Activated CD4-positive, alpha-beta T cell treated with anti-CD3 and anti-CD28 coated beads, Interleukin-2, amount 50 U/mL, for 1 hour (primary cell): ENCODE data around the gene TCP11L2.
A peak's percentile ranks its signal among the peaks of the same experiment; 100 is the strongest.

ENCODE experiments used
- DNase-seq: peaks from one replicate; pipeline ENCODE4 v3.0.0-alpha.2; 2020

The TCP11L2 gene

DNA sequence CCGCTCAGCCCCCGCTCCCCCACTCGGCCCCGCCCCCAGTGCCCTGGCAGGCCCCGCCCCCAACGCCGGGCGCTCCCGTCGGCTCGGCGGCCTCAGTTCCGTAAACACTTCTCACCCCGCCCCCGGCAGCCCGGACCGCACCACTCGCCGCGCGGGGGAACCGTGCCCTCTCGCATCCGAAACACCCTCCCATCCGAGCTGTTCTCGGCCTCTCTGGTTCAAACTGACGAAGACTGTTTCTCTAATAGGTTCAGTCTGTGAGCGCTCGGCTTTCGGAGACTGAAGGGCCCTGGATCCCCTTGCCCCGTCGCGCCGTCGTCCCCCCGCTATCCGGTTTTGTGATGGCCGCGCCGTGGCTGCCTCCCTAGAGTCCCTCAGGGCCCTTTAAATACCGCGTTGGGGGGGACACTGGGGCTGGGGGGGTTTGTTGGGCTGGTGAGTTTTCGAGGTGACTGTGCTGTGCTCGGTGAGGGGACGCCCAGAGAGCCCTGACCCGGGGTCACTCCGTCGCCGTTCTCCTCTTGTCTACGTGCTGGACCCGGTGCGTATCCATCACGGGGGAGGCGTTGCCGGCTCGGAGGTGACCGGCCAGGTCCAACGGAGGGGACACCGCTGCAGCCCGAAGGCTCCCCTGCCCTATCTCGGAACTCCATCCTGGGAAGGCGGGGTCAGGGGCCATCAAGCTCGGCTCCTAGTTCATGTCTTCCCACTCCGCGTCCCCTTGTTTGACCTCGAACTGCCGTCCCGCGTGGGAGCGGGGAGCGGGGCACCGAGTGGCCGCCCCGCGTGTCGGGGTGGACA is at the start of gene TCP11L2:
TCP11L2 (plus strand) TSS at position 333 of the 801 bp plus-strand sequence. CDS start 8,343 bp downstream, outside the sequence.
- DNase-seq, result peak; percentile 93

- DNase-seq, result no peak
Measured at GRCh38 chr12:106254724-106255123, 47.8 kb upstream of the TCP11L2 start.

DNA sequence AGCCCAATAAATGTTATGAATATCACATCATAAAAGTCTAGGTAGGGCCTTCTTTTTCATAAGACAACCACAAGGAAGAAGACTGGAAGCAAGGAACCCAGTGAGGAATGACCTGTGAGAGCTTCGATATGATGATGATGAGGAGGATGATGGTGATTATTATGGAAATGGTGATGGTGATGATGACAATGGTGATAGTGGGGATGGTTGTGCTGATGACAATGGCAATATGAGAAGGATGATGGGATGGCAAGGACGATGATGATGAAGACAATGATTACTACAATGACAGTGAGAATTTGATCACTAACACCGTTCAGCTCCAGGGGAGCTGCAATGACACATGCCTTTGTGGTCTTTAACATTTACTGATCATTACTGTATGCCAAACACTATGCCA is 47.0 kb upstream of the TCP11L2 start:
- no peak for DNase-seq

GRCh38 chr12:106255952-106256351 is 46.6 kb upstream of the TCP11L2 start:
- no peak for DNase-seq

DNA sequence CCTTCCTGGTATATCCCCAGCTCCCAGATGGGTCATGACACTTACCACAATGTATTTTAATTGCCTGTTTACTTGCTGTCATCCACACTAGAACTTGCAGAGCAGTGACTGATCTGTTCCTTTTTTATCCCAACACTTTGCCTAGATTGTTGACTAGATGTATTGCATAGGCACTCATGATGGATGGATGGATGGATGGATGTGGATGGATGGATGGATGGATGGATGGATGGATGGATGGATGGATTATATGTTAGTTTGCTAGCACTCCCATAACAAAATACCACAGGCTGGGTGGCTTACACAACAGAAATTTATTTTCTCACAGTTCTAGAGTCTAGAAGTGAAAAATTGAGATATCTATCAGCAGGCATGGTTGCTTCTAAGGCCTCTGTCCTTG is 46.0 kb upstream of the TCP11L2 start:
- no peak for DNase-seq

DNA sequence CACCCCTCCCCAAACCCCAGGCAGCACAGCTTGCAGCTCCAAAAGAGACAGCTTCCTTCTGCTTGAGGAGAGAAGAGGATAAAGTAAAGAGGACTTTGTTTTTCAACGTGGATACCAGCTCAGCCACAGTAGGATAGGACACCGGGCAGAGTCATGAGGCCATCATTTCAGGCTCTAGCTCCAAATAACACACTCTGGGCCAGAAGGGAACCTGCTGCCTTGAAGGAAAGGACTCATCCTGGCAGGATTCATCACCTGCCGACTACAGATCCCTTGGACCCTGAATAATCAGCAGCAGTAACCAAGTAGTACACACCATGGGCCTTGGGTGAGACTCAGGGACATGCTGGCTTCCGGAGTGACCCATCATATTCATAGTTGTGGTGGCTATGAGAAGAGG is 44.3 kb upstream of the TCP11L2 start:
- no peak for DNase-seq

DNA sequence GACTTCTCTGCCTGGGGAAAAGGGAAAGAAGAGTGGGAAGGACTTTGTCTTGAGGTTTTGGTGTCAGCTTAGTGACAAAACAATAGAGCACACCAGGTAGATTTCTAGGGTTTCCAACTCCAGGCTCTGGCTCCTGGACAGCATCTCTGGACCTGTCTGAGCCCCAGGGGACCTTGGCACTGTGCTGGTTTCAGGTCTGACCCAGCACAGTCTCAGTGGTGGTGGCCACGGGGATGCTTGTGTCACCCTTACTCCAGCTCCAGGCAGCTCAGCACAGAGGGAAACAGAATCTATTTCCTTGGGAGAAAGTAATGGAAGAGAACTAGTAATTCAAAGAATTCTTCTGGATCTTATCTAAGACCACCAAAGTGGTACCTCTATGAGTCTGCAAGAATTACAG is 43.6 kb upstream of the TCP11L2 start:
- no peak for DNase-seq

- DNase-seq, result no peak
Measured at GRCh38 chr12:106265116-106265515, 37.4 kb upstream of the TCP11L2 start.

DNA sequence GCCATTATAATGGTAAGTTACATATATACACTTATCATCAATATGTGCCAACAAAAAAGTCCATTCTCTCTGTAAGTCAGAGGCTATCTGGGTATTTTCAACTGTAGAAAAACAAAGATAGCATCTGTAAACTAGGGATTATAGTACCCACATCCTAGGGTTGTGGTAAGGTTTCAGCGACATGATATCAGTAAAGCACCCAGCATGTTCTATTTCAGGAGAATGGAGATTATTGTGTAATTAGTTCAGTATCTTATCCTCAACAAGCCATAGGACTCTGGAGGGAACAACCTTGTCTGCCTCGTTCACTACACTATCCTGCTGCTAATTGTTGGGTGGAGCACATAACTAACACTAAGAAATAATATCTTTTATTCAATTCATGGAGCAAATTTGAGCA is 35.0 kb upstream of the TCP11L2 start:
- no peak for DNase-seq

DNA sequence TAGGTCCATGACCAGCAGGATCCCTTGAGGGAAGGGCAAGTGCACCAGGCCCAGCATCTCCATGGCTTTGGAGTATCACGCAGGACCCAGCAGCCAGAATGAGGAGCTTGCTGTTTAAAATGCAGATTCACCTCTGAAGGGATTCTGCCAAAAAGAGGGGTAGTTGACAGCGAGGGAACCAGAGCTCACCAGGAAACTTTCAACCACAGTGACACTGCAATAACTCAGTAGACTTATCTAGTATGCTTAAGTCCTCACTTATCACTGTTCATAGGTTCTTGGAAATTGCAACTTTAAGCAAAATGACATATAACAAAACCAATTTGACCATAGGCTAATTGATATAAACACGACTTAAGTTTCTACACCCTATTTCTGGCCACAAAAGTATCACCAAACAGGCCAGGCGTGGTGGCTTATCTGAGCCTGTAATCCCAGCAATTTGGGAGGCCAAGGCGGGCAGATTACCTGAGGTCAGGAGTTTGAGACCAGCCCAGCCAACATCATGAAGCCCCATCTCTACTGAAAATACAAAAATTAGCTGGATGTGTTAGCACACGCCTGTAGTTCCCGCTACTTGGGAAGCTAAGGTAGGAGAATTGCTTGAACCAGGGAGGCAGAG is 33.3 kb upstream of the TCP11L2 start:
- no peak for DNase-seq

GRCh38 chr12:106271575-106272505 is 30.7 kb upstream of the TCP11L2 start:
- DNase-seq, result no peak

GRCh38 chr12:106273491-106273890 is 29.0 kb upstream of the TCP11L2 start:
- no peak for DNase-seq

DNA sequence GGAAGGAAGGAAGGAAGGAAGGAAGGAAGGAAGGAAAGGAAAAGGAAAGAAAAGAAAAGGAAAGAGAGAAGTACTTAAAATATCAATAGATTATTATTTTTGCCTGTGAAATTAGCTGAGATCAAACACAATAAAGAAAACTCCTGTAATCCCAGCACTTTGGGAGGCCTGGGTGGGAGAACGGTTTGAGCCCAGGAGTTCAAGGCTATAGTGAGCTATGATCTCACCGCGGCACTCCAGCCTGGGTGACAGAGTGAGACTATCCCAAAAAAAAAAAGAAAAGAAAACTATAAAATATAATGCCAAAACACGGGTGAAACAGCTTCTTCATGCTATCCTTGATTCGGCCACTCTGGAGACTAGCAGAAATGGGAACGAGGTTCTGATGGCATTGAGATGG is 28.5 kb upstream of the TCP11L2 start:
- DNase-seq, result no peak

DNA sequence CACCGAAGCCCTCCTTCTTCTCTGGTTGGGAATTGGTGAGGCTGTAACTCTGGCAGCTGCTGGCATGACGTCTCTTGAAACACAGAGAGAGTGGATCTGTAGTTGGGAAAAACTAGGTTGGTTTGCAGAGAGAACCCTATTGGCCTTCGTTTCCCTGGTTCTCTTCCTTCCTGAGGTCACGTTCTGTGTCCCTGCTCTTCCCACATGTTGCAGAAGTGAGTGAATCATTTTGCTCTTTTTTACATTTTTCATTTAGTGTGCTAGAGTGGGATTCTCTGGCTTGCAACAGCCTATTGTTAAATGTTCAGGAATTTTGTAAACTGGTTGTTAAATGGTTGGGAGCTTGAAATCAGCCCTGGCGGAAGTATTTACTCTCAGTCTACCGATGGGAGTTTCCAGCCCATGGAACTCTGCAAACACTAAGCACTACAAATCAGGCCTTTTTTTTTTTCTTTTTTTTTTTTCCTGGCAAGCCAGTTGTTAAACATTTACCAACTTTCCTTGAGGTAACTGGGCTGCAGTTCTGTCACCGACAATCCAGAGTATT is 27.9 kb upstream of the TCP11L2 start:
- no peak for DNase-seq

DNA sequence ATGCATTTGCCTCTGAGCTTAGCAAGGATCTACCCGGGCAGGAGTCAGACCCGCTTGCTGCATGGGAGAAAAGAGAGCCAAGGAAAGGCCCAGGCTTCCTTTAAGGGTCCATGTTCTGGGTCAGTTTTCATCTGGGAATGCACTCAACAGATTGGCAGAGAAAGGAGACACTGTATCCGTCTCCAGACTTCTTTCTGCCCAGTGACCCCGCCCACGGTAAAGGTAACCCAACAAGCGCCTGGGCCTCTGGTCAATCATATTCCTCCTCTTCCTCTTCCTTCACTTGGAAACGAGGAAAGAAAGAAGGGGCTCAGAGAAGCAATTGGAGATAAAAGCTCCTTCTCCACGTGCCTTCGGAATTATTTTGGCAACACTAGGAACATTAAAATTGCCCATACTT is 27.1 kb upstream of the TCP11L2 start:
- DNase-seq, result no peak

- DNase-seq, result no peak
Measured at GRCh38 chr12:106276032-106276740, 26.3 kb upstream of the TCP11L2 start.

GRCh38 chr12:106280106-106280505 is 22.4 kb upstream of the TCP11L2 start:
- no peak for DNase-seq

DNA sequence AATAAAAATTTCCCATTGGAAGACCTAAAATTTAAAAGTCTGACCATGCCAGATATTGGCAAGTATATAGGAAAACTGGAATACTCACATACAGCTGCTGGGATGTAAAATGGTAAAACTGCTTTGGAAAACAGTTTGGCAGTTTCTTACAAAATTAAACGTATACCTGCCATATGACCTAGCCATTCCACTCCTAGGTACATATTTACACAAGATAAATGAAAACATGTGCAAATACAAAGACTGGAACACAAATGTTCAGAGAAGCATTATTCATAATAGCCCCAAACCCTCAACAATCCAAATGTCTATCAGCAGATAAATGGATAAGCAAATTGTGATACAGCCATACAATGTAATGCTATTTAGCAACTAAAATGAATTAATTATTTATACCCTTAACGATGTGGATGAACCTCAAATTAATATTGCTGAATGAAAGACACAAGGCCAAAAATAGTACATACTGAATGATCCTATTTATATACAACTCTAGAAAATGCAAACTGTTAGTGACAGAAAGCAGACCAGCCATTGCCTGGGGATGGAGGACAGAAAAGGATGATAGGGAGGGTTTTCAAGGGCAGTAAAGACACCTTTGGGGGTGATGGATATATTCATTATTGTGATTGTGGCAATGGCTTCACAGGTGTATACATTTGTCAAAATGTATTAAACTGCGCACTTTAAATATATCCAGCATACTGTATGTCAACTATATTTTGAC is 21.3 kb upstream of the TCP11L2 start:
- DNase-seq, result no peak

GRCh38 chr12:106281804-106282203 is 20.7 kb upstream of the TCP11L2 start:
- DNase-seq, result no peak

GRCh38 chr12:106282457-106283097 is 20.0 kb upstream of the TCP11L2 start:
- peak; percentile 45 for DNase-seq
